Adrenal gland (tissue), 5 donors: ENCODE results near the gene RHNO1.

ENCODE experiments used
- POLR2A ChIP-seq, 2 donors: fragments of 450-650 bp; IDR thresholded peaks; one replicate each; pipeline ENCODE4 v1.6.1; 2017; ENCODE audit warnings: antibody characterized with exemption in 2 of 2, mild to moderate bottlenecking in 2 of 2, moderate library complexity in 1 of 2
- TF ChIP-seq, protein P1 (sequence below), 6 experiments: fragments of 450-650 bp in 4 of 6; fragments of 200-600 bp in 2 of 6; sonication (generic) in 1 of 6; IDR thresholded peaks; 1 replicate in 5 of 6; 2 replicates in 1 of 6; pipeline versions ENCODE4 v1.5.1 to v1.8.0; 2016 to 2021; ENCODE audit warnings: antibody characterized with exemption in 6 of 6, mild to moderate bottlenecking in 2 of 6, moderate library complexity in 1 of 6
- donor health status: DM: no; HTN: no; CAD: no.

DNA sequence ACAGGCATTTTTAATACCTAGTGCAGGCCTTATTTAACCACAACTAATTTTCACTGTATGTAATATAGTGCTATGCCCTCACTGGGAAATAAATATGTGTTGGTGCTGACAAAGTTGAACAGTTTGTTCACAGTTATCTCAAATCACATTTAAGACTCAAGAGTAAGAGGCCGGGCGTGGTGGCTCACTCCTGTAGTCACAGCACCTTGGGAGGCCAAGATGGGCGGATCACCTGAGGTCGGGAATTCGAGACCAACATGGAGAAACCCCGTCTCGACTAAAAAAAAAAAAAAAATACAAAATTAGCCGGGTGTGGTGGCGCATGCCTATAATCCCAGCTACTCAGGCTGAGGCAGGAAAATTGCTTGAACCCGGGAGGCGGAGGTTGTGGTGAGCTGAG lies 59.3 kb downstream of the RHNO1 start:
- TF ChIP-seq, protein P1, sequence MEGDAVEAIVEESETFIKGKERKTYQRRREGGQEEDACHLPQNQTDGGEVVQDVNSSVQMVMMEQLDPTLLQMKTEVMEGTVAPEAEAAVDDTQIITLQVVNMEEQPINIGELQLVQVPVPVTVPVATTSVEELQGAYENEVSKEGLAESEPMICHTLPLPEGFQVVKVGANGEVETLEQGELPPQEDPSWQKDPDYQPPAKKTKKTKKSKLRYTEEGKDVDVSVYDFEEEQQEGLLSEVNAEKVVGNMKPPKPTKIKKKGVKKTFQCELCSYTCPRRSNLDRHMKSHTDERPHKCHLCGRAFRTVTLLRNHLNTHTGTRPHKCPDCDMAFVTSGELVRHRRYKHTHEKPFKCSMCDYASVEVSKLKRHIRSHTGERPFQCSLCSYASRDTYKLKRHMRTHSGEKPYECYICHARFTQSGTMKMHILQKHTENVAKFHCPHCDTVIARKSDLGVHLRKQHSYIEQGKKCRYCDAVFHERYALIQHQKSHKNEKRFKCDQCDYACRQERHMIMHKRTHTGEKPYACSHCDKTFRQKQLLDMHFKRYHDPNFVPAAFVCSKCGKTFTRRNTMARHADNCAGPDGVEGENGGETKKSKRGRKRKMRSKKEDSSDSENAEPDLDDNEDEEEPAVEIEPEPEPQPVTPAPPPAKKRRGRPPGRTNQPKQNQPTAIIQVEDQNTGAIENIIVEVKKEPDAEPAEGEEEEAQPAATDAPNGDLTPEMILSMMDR (IDR thresholded peaks at IDR 0.05), result no peak
- no peak for TF ChIP-seq POLR2A (IDR thresholded peaks at IDR 0.05)
